CD4-positive, alpha-beta T cell (primary cell): ENCODE results near the gene UBE2D2. TPM values are rescaled to one million over a fixed set of nuclear protein-coding genes. Genes with fewer than 3 reads are reported as not detected.

Experiments
- ATAC-seq: fragments of 200-7000 bp; cut with Tn5 transposase; one replicate; pipeline ENCODE4 v1.10.0; 2022; ENCODE audit warnings: mild to moderate bottlenecking; ENCODE audit not compliant: poor library complexity
- CTCF ChIA-PET: fragments of 350-600 bp; sonication (Branson Sonifier 250); formaldehyde crosslinking; loops from one replicate; lab custom pipeline; 2021; ENCODE audit warnings: antibody characterized with exemption, inconsistent platforms; lab: Charles Lee
- POLR2A ChIA-PET: fragments of 350-600 bp; sonication (Branson Sonifier 250); formaldehyde crosslinking; loops from one replicate; lab custom pipeline; 2021; ENCODE audit warnings: antibody characterized with exemption, inconsistent platforms; lab: Charles Lee
- DNase-seq, 14 experiments: peaks; one replicate each; pipeline ENCODE4 v3.0.0-alpha.2; 2013 to 2020; ENCODE audit warnings: mixed read lengths in 2 of 14
- H3K27ac ChIP-seq, 2 donors: one replicate each; pipeline versions ENCODE4 v1.5.1 to v1.7.0; 2013; ENCODE audit warnings: low read length in 2 of 2, low read depth in 1 of 2, mild to moderate bottlenecking in 1 of 2
- H3K27me3 ChIP-seq, 2 experiments: 1 replicate in 1 of 2; 2 replicates in 1 of 2; pipeline versions ENCODE4 v1.6.1 to v1.7.0; 2013; ENCODE audit warnings: low read length in 2 of 2, control low read depth in 1 of 2, mild to moderate bottlenecking in 1 of 2, moderate library complexity in 1 of 2; ENCODE audit not compliant: insufficient read depth in 2 of 2, control insufficient read depth in 1 of 2
- H3K36me3 ChIP-seq: one replicate; pipeline ENCODE4 v1.6.1; 2013; ENCODE audit warnings: low read length, control low read depth; ENCODE audit not compliant: insufficient read depth
- H3K4me1 ChIP-seq: one replicate; pipeline ENCODE4 v1.6.1; 2013; ENCODE audit warnings: low read length, control low read depth; ENCODE audit not compliant: insufficient read depth
- H3K4me3 ChIP-seq: one replicate; pipeline ENCODE4 v1.5.1; 2013; ENCODE audit warnings: mild to moderate bottlenecking, low read length, moderate library complexity
- H3K9me3 ChIP-seq, 2 experiments: 1 replicate in 1 of 2; 2 replicates in 1 of 2; pipeline versions ENCODE4 v1.6.1 to v1.7.0; 2013; ENCODE audit warnings: low read length in 2 of 2, mild to moderate bottlenecking in 2 of 2, control low read depth in 1 of 2, moderate library complexity in 1 of 2; ENCODE audit not compliant: control insufficient read depth in 1 of 2, insufficient read depth in 1 of 2
- H3K27ac Mint-ChIP-seq: one replicate; pipeline ENCODE4 v1.8.0; 2020; ENCODE audit warnings: mixed read lengths
- H3K27me3 Mint-ChIP-seq: one replicate; pipeline ENCODE4 v1.8.0; 2021; ENCODE audit warnings: mixed read lengths
- H3K36me3 Mint-ChIP-seq: one replicate; pipeline ENCODE4 v1.8.0; 2021; ENCODE audit warnings: low read depth, mixed read lengths
- H3K4me1 Mint-ChIP-seq: one replicate; pipeline ENCODE4 v1.8.0; 2021; ENCODE audit warnings: low read depth, mixed read lengths
- H3K4me3 Mint-ChIP-seq: one replicate; pipeline ENCODE4 v1.8.0; 2020; ENCODE audit warnings: mild to moderate bottlenecking, mixed read lengths
- H3K9me3 Mint-ChIP-seq: one replicate; pipeline ENCODE4 v1.8.0; 2020; ENCODE audit warnings: mixed read lengths
- CTCF ChIP-seq: fragments of 200-600 bp; IDR thresholded peaks from one replicate; pipeline ENCODE4 v1.8.0; 2022; ENCODE audit warnings: antibody characterized with exemption, mild to moderate bottlenecking
- intact Hi-C, 2 experiments: fragments of 100-400 bp; cut with DNase I in 1 of 2; cut with micrococcal nuclease in 1 of 2; formaldehyde crosslinking; loops; one replicate each; pipeline versions ENCODE4 v1.15.1 to v1.9.0; 2023 to 2025; cut with DNase I, micrococcal nuclease
- total RNA-seq, 174 experiments: library from RNA in 2 of 174; stranded (reverse) in 2 of 174; gene quantifications; one replicate each; pipeline ENCODE4 v1.2.3 and lab custom pipeline; 2021 to 2026

UBE2D2 gene
- total RNA-seq, 2 experiments from 2014 or later, result 164 to 174 TPM

GRCh38 chr5:139651853-139652787, 91.0 kb downstream of the UBE2D2 start:
- Histone ChIP-seq H3K4me3 (no peak overlapping the region), H3K27ac (peak overlapping the region in 1 of 2 donors; percentile 38)

GRCh38 chr5:139652788-139653241, 91.7 kb downstream of the UBE2D2 start:
- TF ChIP-seq CTCF, result no peak
- Histone ChIP-seq H3K36me3 (no peaks in the 10 kb centered on the region), H3K9me3 (peaks cover 0 to 20% of the 10 kb centered on the region in 2 experiments), H3K4me3 (no peak overlapping the region), H3K4me1 (peaks cover 35% of the 10 kb centered on the region), H3K27me3 (peaks cover 32 to 60% of the 10 kb centered on the region in 2 experiments), H3K27ac (peak overlapping the region in 1 of 2 donors; percentile 38)
- peak in 1 of 14 experiments; percentile 24 for DNase-seq
- H3K36me3 Mint-ChIP-seq, result no peaks in the 10 kb centered on the region
- ChIA-PET CTCF (no interaction called here), POLR2A (no interaction called here)
- intact Hi-C loops, result no loop called here
- no peak overlapping the region for H3K4me3 Mint-ChIP-seq
- H3K9me3 Mint-ChIP-seq, result no peaks in the 10 kb centered on the region
- no peak for ATAC-seq
- H3K4me1 Mint-ChIP-seq, result peaks cover 26% of the 10 kb centered on the region
- no peak overlapping the region for H3K27ac Mint-ChIP-seq
- peaks cover 61% of the 10 kb centered on the region for H3K27me3 Mint-ChIP-seq

More at GRCh38 chr5:139651853-139652787, 91.0 kb downstream of the UBE2D2 start:
- peaks cover 39 to 67% of the 10 kb centered on the region in 2 experiments for H3K27me3 ChIP-seq
- Mint-ChIP-seq H3K9me3 (no peaks in the 10 kb centered on the region), H3K27me3 (peaks cover 64% of the 10 kb centered on the region), H3K4me1 (peaks cover 27% of the 10 kb centered on the region), H3K36me3 (no peaks in the 10 kb centered on the region), H3K27ac (no peak overlapping the region), H3K4me3 (peak overlapping the region; percentile 45)
- DNase-seq (peak in 11 of 14 experiments; percentile 38 to 79 (median 52)), ATAC-seq (peak; percentile 45)
- TF ChIP-seq CTCF, result no peak
- POLR2A ChIA-PET, result interaction anchor here (0.7 kb wide), 2 partner anchors 15 kb away, joined by 3 read pairs; no protein-coding TSS in a partner anchor
- H3K4me1 ChIP-seq, result peaks cover 40% of the 10 kb centered on the region
- no peaks in the 10 kb centered on the region for H3K36me3 ChIP-seq
- H3K9me3 ChIP-seq, result peaks cover 0 to 20% of the 10 kb centered on the region in 2 experiments
- CTCF ChIA-PET, result interaction anchor here (5.1 kb wide), 1 partner anchor 19 kb away, joined by 22 read pairs; no protein-coding TSS in a partner anchor
- intact Hi-C loops, result loop anchor here in 1 of 2 experiments (2.0 kb wide), 1 partner anchor 15 kb away; no protein-coding TSS in a partner anchor

GRCh38 chr5:139653616-139654015, 92.5 kb downstream of the UBE2D2 start:
- Histone ChIP-seq H3K27me3 (peaks cover 31 to 56% of the 10 kb centered on the region in 2 experiments), H3K4me1 (peaks cover 33% of the 10 kb centered on the region), H3K27ac (no peak overlapping the region), H3K4me3 (no peak overlapping the region), H3K36me3 (no peaks in the 10 kb centered on the region), H3K9me3 (peaks cover 0 to 20% of the 10 kb centered on the region in 2 experiments)
- ATAC-seq (no peak), DNase-seq (no peak)
- Mint-ChIP-seq H3K27ac (no peak overlapping the region), H3K4me1 (peaks cover 30% of the 10 kb centered on the region), H3K27me3 (peaks cover 58% of the 10 kb centered on the region), H3K4me3 (no peak overlapping the region), H3K9me3 (no peaks in the 10 kb centered on the region), H3K36me3 (no peaks in the 10 kb centered on the region)
- ChIA-PET CTCF (no interaction called here), POLR2A (no interaction called here)
- intact Hi-C loops, result no loop called here
- no peak for TF ChIP-seq CTCF
